Stomach (tissue), 9 donors: ENCODE measurements around the gene OR9Q1. TPM values are rescaled to one million over a fixed set of nuclear protein-coding genes. Genes with fewer than 3 reads are reported as not detected.

Source experiments
- DNase-seq, 2 donors: peaks; one replicate each; pipeline versions ENCODE4 v3.0.0 to v3.0.0-alpha.2; 2013 to 2019
- H3K27ac ChIP-seq, 5 donors: fragments of 200-600 bp in 4 of 5; sonication (generic) in 4 of 5; one replicate each; pipeline ENCODE4 v1.5.1; 2013 to 2019; ENCODE audit warnings: mild to moderate bottlenecking in 1 of 5, moderate library complexity in 1 of 5
- H3K27me3 ChIP-seq, 3 donors: fragments of 200-600 bp; sonication (generic); one replicate each; pipeline ENCODE4 v1.5.1; 2017 to 2019; ENCODE audit warnings: mixed run types in 1 of 3
- H3K36me3 ChIP-seq, 4 donors: fragments of 200-600 bp; sonication (generic); 1 replicate in 3 of 4; 2 replicates in 1 of 4; pipeline ENCODE4 v1.5.1; 2016 to 2019
- H3K4me1 ChIP-seq, 4 donors: fragments of 200-600 bp; sonication (generic); one replicate each; pipeline ENCODE4 v1.5.1; 2016 to 2019
- H3K4me3 ChIP-seq, 4 donors: fragments of 200-600 bp; sonication (generic) in 3 of 4; one replicate each; pipeline ENCODE4 v1.5.1; 2016 to 2019; ENCODE audit warnings: mild to moderate bottlenecking in 1 of 4
- H3K9me3 ChIP-seq, 4 donors: fragments of 200-600 bp; sonication (generic); one replicate each; pipeline ENCODE4 v1.5.1; 2016 to 2019
- CTCF ChIP-seq, 7 experiments: fragments of 450-650 bp in 4 of 7; fragments of 200-600 bp in 3 of 7; sonication (generic) in 3 of 7; IDR thresholded peaks; one replicate each; pipeline ENCODE4 v1.5.1; 2016 to 2019; ENCODE audit warnings: antibody characterized with exemption in 7 of 7, control low read depth in 2 of 7, mild to moderate bottlenecking in 1 of 7
- EP300 ChIP-seq: sonication (generic); formaldehyde crosslinking; IDR thresholded peaks from one replicate; pipeline ENCODE4 v1.6.1; 2017; ENCODE audit warnings: antibody characterized with exemption
- POLR2A ChIP-seq, 4 donors: fragments of 450-650 bp; IDR thresholded peaks; one replicate each; pipeline ENCODE4 v1.6.1; 2016; ENCODE audit warnings: antibody characterized with exemption in 4 of 4, control low read depth in 2 of 4, mild to moderate bottlenecking in 1 of 4, moderate library complexity in 1 of 4
- POLR2AphosphoS5 ChIP-seq, 3 donors: sonication (generic); formaldehyde crosslinking; IDR thresholded peaks; one replicate each; pipeline ENCODE4 v1.6.1; 2016; ENCODE audit warnings: antibody characterized with exemption in 3 of 3
- WGBS, 5 donors: extraction: QIAGEN DNeasy Blood & Tissue Kit in 3 of 5; methylation state at CpG; one replicate each; pipeline versions ENCODE4 v1.1.5 to v1.1.7; 2013 to 2018; 5-methylcytosine and 5-hydroxymethylcytosine counted together
- intact Hi-C: fragments of 100-400 bp; cut with DNase I; formaldehyde crosslinking; loops from one replicate; pipeline ENCODE4 v1.15.1; 2023; ENCODE audit warnings: low total_unique reads
- polyA plus RNA-seq, 3 donors: library from polyadenylated mRNA; stranded (reverse); fragments of 200-250 nt; gene quantifications; one replicate each; pipeline ENCODE4 v1.2.3, GENCODE V29; 2013
- total RNA-seq, 5 donors: library from RNA; depleted of rRNA; stranded (reverse); fragments of >200 nt; gene quantifications; one replicate each; pipeline versions ENCODE4 v1.1.0 to v1.2.3, GENCODE V29; 2014 to 2016
- donor health status: healthy with polysubstance abuse.
- donor health status: Bipolar disorder and iron deficiency.
- donor health status: healthy.

OR9Q1 gene
- total and polyA plus RNA-seq, 8 donors = not detected

DNA sequence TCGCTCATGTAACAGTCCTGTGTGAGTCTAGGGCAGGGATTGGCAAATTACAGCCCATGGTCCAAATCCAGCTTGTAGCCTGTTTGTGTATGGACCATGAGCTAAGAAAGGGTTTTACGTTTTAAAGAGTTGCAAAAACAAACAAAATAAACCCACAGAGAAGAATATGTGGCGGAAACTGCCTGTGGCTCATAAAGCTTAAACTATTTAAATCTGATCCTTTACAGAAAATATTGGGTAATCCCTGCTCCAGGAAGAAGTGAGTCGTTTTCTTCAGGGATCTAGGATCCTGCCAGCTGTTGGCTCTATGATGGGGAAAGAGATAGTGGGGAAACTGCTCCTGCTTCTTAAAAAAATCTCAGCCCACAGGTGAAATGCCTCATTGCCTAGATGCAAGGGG, 3.7 kb downstream of the OR9Q1 start:
- no peak for DNase-seq
- Histone ChIP-seq H3K36me3 (no peaks in the 10 kb centered on the region), H3K4me1 (peaks cover 5 to 21% (median 14%) of the 10 kb centered on the region in 4 donors), H3K27me3 (no peaks in the 10 kb centered on the region), H3K9me3 (no peaks in the 10 kb centered on the region), H3K4me3 (no peak overlapping the region), H3K27ac (no peak overlapping the region)
- WGBS, 5 donors = 58 to 71% (median 61%) methylated on average over 4 of the region's 4 CpGs
- intact Hi-C loops = no loop called here
- TF ChIP-seq POLR2AphosphoS5 (IDR thresholded peaks at IDR 0.05) = no peak
- no peak for TF ChIP-seq CTCF (IDR thresholded peaks at IDR 0.05)
- no peak for TF ChIP-seq POLR2A (IDR thresholded peaks at IDR 0.05)
- no peak for TF ChIP-seq EP300

- H3K4me1 ChIP-seq = peaks cover 5 to 21% (median 13%) of the 10 kb centered on the region in 4 donors
- no peak overlapping the region for H3K4me3 ChIP-seq
- 40 to 44% (median 43%) methylated on average over 6 of the region's 6 CpGs for WGBS, 5 donors
- intact Hi-C loops = no loop called here
- H3K27ac ChIP-seq = peak overlapping the region in 4 of 5 donors; percentile 7 to 46 (median 19)
- TF ChIP-seq POLR2AphosphoS5 (IDR thresholded peaks at IDR 0.05) = no peak
- TF ChIP-seq CTCF (IDR thresholded peaks at IDR 0.05) = no peak
- no peak for TF ChIP-seq POLR2A (IDR thresholded peaks at IDR 0.05)
- no peak for TF ChIP-seq EP300
- no peaks in the 10 kb centered on the region for H3K27me3 ChIP-seq
- H3K9me3 ChIP-seq = no peaks in the 10 kb centered on the region
- peak in 1 of 2 donors; percentile 14 for DNase-seq
- H3K36me3 ChIP-seq = no peaks in the 10 kb centered on the region
Measured at GRCh38 chr11:58028687-58029411, 5.2 kb downstream of the OR9Q1 start.

GRCh38 chr11:58030653-58031052, 7.0 kb downstream of the OR9Q1 start, which contains the start of gene OR6Q1:
OR6Q1 (plus strand) TSS chr11:58030953; CDS start chr11:58030953, 0 bp downstream.
- Histone ChIP-seq H3K4me3 (no peak within 1 kb of the TSS), H3K36me3 (no peaks in the 10 kb centered on the region), H3K27me3 (no peaks in the 10 kb centered on the region), H3K27ac (no peak within 1 kb of the TSS), H3K9me3 (no peaks in the 10 kb centered on the region), H3K4me1 (peaks cover 5 to 15% (median 10%) of the 10 kb centered on the region in 4 donors)
- intact Hi-C loops = no loop called here
- no peak for DNase-seq
- TF ChIP-seq CTCF (IDR thresholded peaks at IDR 0.05) (no peak), POLR2AphosphoS5 (IDR thresholded peaks at IDR 0.05) (no peak)

- WGBS, 5 donors = 72 to 89% (median 75%) methylated on average over 2 of the region's 2 CpGs
- intact Hi-C loops = no loop called here
Measured at GRCh38 chr11:58034471-58034870, 10.8 kb downstream of the OR9Q1 start.

More at GRCh38 chr11:58034471-58034870, 10.8 kb downstream of the OR9Q1 start:
- Histone ChIP-seq H3K27ac (no peak overlapping the region), H3K36me3 (no peaks in the 10 kb centered on the region), H3K4me1 (peaks cover 0 to under 1% (median 0%) of the 10 kb centered on the region in 4 donors), H3K9me3 (peaks cover 0 to 6% (median 3%) of the 10 kb centered on the region in 4 donors), H3K27me3 (no peaks in the 10 kb centered on the region), H3K4me3 (no peak overlapping the region)
- DNase-seq = no peak
- TF ChIP-seq POLR2AphosphoS5 (IDR thresholded peaks at IDR 0.05) = no peak
- TF ChIP-seq EP300 = no peak
- TF ChIP-seq POLR2A (IDR thresholded peaks at IDR 0.05) = no peak
- no peak for TF ChIP-seq CTCF (IDR thresholded peaks at IDR 0.05)
